OCI-LY7 (cell line): ENCODE measurements around the gene CACNA2D2. TPM values are rescaled to one million over a fixed set of nuclear protein-coding genes. Genes with fewer than 3 reads are reported as not detected.

Experiments
- Bru-seq: library from RNA; stranded (reverse); fragments of 400-500 nt; gene quantifications from one replicate; lab custom pipeline; 2021; lab: Mats Ljungman, UMichigan
- BruChase-seq, 2 experiments: library from RNA; stranded (reverse); fragments of 400-500 nt; gene quantifications; one replicate each; lab custom pipeline; 2021; lab: Mats Ljungman, UMichigan
- BruUV-seq: library from RNA; stranded (reverse); fragments of 400-500 nt; replicated peaks from 2 replicates; lab custom pipeline; 2021; lab: Mats Ljungman, UMichigan
- CTCF ChIA-PET: fragments of 300-600 bp; sonication (Branson Sonifier 250); formaldehyde crosslinking; loops from one replicate; lab custom pipeline; 2022; ENCODE audit warnings: antibody characterized with exemption; ENCODE audit not compliant: unreplicated experiment; lab: Charles Lee
- POLR2A ChIA-PET: fragments of 300-600 bp; sonication (Branson Sonifier 250); formaldehyde crosslinking; loops from one replicate; lab custom pipeline; 2022; ENCODE audit warnings: antibody characterized with exemption; lab: Charles Lee
- DNase-seq: peaks from one replicate; pipeline ENCODE4 v3.0.0-alpha.2; 2015; ENCODE audit warnings: low spot score
- H2AFZ ChIP-seq: fragments of 200-600 bp; sonication (generic), shearing (Covaris generic); 2 replicates; pipeline ENCODE4 v1.6.1; 2014; ENCODE audit warnings: mild to moderate bottlenecking, antibody characterized with exemption, low read length, moderate library complexity
- H3K27ac ChIP-seq: fragments of 200-600 bp; sonication (generic); 2 replicates; pipeline ENCODE4 v1.5.1; 2014; ENCODE audit warnings: mixed run types, low read depth, mild to moderate bottlenecking, moderate library complexity, low read length, inconsistent platforms; ENCODE audit not compliant: poor library complexity, severe bottlenecking
- H3K36me3 ChIP-seq: fragments of 200-600 bp; sonication (generic); 2 replicates; pipeline ENCODE4 v1.6.1; 2014; ENCODE audit warnings: mild to moderate bottlenecking, antibody characterized with exemption, low read length, moderate library complexity, mixed read lengths; ENCODE audit not compliant: insufficient read depth
- H3K4me1 ChIP-seq: fragments of 200-600 bp; sonication (generic); 2 replicates; pipeline ENCODE4 v1.5.1; 2014; ENCODE audit warnings: mild to moderate bottlenecking, low read length; ENCODE audit not compliant: insufficient read depth, poor library complexity, severe bottlenecking
- H3K4me2 ChIP-seq: fragments of 200-600 bp; sonication (generic); 2 replicates; pipeline ENCODE4 v1.6.1; 2014; ENCODE audit warnings: mild to moderate bottlenecking, low read length
- H3K4me3 ChIP-seq: fragments of 200-600 bp; sonication (generic); 2 replicates; pipeline ENCODE4 v1.5.1; 2014; ENCODE audit warnings: mild to moderate bottlenecking, low read depth, low read length; ENCODE audit not compliant: poor library complexity, severe bottlenecking
- H3K79me2 ChIP-seq: fragments of 200-600 bp; sonication (generic); 2 replicates; pipeline ENCODE4 v1.6.1; 2016; ENCODE audit warnings: low read depth, mild to moderate bottlenecking, low read length, moderate library complexity, mixed read lengths; ENCODE audit not compliant: insufficient read depth
- H3K9me2 ChIP-seq: fragments of 200-600 bp; sonication (generic); 2 replicates; pipeline ENCODE4 v1.6.1; 2016; ENCODE audit warnings: mild to moderate bottlenecking, low read length, mixed read lengths; ENCODE audit not compliant: insufficient read depth
- H3K9me3 ChIP-seq: fragments of 200-600 bp; sonication (generic); 2 replicates; pipeline ENCODE4 v1.6.1; 2014; ENCODE audit warnings: mild to moderate bottlenecking, mixed run types, low read length, mixed read lengths
- H4K20me1 ChIP-seq: fragments of 200-600 bp; sonication (generic); 2 replicates; pipeline ENCODE4 v1.6.1; 2014; ENCODE audit warnings: mild to moderate bottlenecking, antibody characterized with exemption, low read length, moderate library complexity, mixed read lengths; ENCODE audit not compliant: insufficient read depth
- CTCF ChIP-seq: fragments of 200-600 bp; sonication (generic); conservative IDR thresholded peaks from 2 replicates; pipeline ENCODE4 v1.5.1; 2014; ENCODE audit warnings: mild to moderate bottlenecking, antibody characterized with exemption, low read length, moderate library complexity, mixed read lengths
- EZH2phosphoT487 ChIP-seq: fragments of 200-600 bp; sonication (generic); IDR thresholded peaks from 2 replicates; pipeline ENCODE4 v1.6.1; 2018; ENCODE audit warnings: low read depth, borderline replicate concordance, mild to moderate bottlenecking, mixed run types, antibody characterized with exemption, low read length, moderate library complexity, mixed read lengths
- intact Hi-C: fragments of 100-400 bp; cut with micrococcal nuclease; formaldehyde crosslinking; loops from one replicate; pipeline ENCODE4 v1.10.0; 2022; ENCODE audit not compliant: unreplicated experiment
- long read RNA-seq: library from polyadenylated mRNA; stranded (forward); transcript quantifications from one replicate; pipeline ENCODE4 v2.0.0, GENCODE V29; 2022
- total RNA-seq, 2 experiments: library from RNA; depleted of rRNA in 1 of 2; stranded (reverse); fragments of >200 nt in 1 of 2; shearing (Covaris generic) in 1 of 2; gene quantifications; 2 replicates each; pipeline ENCODE4 v1.2.3, GENCODE V29; 2014 to 2022

CACNA2D2 gene
- 0.09 TPM in 1 of 2 replicates, not detected in the other for total RNA-seq (2014; rRNA removed; shearing (Covaris generic))
- 0.21 and 0.28 TPM in 2 replicates for total RNA-seq (2022)
- Bru-seq, nascent RNA = percentile 2 among the genes with signal in this experiment
- BruChase-seq, experiment 1, labeled RNA remaining after a 6-hour chase = percentile 3 among the genes with signal in this experiment
- not detected for BruChase-seq, experiment 2, labeled RNA remaining after a 2-hour chase
- long read RNA-seq = 0 reads

DNA sequence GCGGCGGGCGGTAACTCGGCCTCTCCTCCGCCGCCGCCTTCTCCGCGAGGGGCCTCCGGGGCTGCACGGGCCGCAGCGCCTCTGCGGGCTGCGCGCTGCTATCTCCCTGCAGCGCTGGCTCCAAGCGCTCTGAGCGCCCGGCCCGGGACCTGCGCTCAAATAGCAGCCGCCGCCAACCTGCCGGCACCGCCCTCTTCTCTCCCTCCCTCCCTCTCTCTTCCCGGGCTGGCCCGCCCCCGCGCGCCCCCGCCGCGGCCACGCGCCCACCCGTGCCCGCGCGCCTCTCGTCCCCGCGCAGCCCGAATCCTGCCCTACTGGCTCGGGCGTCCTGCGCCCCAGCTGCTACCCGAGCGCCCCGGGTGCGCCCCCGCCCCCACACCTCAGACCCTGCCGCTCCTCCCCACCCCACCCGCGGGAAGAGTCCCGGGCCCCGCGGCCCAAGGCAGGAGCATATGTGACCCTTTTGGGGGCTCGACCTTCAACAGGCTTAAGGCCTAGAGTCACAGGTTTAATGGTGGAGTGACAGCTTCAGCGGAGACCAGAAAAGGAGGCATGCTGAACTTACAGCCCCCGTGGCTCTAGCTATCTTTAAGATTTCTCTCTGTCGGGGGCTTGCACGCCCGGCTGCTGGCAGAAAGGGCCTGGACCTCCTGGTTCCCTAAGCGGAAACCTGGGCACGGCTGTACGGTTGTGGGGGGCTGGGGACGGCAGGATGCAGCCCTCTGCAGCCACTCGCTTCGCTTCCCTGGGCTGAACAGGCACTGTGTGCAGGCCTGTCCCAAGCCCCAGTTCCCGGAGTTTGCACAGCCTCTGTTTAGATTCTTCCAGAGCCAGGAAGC, at the start of gene CACNA2D2:
TSS of gene CACNA2D2 (minus strand) at position 131 of the 839 bp plus-strand sequence. CDS start 211 bp downstream, outside the sequence.
- H3K36me3 ChIP-seq = no peaks in the 10 kb centered on the region
- H4K20me1 ChIP-seq = no peaks in the 10 kb centered on the region; the same call in 1 of the 2 replicates
- no peak within 1 kb of the TSS for H3K4me2 ChIP-seq
- DNase-seq = no peak
- H3K9me3 ChIP-seq = no peaks in the 10 kb centered on the region
- BruUV-seq = no TSS peak
- no peak within 1 kb of the TSS for H3K27ac ChIP-seq
- H3K79me2 ChIP-seq = no peaks in the 10 kb centered on the region
- H3K4me1 ChIP-seq = no peaks in the 10 kb centered on the region
- POLR2A ChIA-PET = no interaction called here
- intact Hi-C loops = no loop called here
- CTCF ChIA-PET = no interaction called here
- H3K9me2 ChIP-seq = no peaks in the 10 kb centered on the region
- H3K4me3 ChIP-seq = no peak within 1 kb of the TSS
- no peak within 1 kb of the TSS for H2AFZ ChIP-seq
- no peak for TF ChIP-seq CTCF
- TF ChIP-seq EZH2phosphoT487 = 0 out of 2 replicates have a peak, but pooled peaks have one; percentile 47

DNA sequence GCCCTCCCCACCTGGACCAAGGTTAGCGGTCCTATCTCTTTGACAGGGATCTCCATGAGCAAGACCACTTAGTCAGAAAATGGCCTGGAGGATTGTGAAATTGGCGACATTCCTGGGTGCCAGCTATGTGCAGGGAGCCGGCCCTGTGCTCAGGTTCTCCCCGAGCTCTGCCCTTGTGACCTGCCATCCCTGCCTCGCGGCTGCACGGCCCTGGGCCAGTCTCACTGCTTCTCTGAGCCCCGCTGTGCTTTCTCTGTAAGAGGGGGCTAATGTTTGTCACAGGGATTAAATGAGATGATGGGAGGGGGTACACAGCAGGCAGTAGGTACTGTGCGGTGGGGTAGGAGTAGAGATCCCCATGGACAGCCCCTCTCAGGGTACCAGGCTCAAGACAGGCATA, 49.2 kb upstream of the CACNA2D2 start:
- Histone ChIP-seq H3K4me1 (no peaks in the 10 kb centered on the region), H3K9me2 (no peaks in the 10 kb centered on the region), H3K79me2 (no peaks in the 10 kb centered on the region), H3K4me3 (no peak overlapping the region), H3K4me2 (no peak overlapping the region), H2AFZ (no peak overlapping the region), H3K27ac (no peak overlapping the region), H3K36me3 (no peaks in the 10 kb centered on the region), H3K9me3 (no peaks in the 10 kb centered on the region), H4K20me1 (no peaks in the 10 kb centered on the region)
- BruUV-seq = no TSS peak
- POLR2A ChIA-PET = interaction anchor here (0.7 kb wide), 1 partner anchor 775 kb away, joined by 3 read pairs; no protein-coding TSS in a partner anchor
- CTCF ChIA-PET = no interaction called here
- no peak for DNase-seq
- TF ChIP-seq CTCF (no peak), EZH2phosphoT487 (no peak)
- intact Hi-C loops = loop anchor here (5.0 kb wide), 1 partner anchor 60 kb away; the partner anchor contains the start of gene CISH
